ENCODE measurements around the gene DLGAP4.
"Not testable (repeated sequence)": the region's sequence is repeated elsewhere in the genome, so short reads cannot be mapped to it uniquely, and the experiment has no call there.

DLGAP4 gene

DNA sequence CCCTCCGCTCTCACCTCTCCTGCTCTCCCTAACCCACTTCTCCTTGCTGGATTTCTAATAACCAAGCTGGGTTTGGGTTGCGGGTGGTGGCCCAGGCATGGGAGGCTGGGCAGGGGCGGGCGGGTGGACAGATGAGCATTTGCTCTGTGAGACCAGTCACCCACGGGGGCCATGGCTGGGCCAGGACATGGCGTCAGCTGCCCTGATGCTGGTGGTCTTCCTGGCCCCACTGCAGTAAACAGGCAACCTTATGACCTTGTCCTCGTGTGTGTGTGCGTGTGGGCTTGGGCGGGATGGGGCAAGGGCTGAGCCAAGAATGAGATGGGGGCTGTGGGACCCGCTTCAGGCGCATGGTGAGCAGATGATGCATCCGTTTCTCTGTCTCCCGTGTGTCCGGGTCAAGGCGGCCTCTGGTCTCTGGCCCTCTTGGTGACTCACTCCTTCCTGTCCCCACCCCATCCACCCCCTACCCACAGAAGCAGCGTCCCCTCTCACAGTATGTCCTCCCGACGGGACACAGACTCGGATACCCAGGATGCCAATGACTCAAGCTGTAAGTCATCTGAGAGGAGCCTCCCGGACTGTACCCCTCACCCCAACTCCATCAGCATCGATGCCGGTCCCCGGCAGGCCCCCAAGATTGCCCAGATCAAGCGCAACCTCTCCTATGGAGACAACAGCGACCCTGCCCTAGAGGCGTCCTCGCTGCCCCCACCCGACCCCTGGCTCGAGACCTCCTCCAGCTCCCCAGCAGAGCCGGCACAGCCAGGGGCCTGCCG, 193.8 kb downstream of the DLGAP4 start:
- no peak for DNase-seq (ENCODE audit: low read depth)

DNA sequence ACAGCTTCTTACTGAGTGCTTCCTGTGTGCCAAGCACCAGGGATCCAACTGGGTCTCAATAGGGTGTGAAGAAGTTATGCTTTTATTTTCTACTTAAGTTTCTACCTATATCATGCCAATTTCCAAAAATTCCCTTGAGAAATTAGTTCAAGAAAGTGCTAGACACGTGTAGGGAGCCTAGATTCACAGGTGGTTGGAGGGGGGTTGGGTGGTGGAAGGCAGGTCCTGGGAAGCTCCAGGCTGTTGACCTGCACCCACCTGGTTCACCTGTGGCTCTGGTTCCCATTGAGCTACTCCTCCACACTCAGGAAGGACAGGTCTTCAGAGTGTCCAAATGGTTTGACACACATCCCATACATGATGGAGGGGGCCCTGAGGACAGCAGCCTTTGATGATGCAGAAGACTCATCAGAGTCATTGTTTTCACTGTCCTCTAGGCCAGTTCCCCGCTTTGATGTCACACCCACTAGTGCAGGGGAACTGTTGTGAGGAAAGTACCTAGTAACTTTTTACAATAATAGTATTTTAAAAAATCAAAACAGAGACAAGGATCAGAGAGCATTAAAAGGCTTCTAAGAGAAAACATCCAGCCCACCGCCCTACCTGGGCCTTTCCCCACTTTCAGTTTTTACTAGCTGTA, 195.3 kb downstream of the DLGAP4 start:
- DNase-seq (ENCODE audit: low read depth) = no peak

DNA sequence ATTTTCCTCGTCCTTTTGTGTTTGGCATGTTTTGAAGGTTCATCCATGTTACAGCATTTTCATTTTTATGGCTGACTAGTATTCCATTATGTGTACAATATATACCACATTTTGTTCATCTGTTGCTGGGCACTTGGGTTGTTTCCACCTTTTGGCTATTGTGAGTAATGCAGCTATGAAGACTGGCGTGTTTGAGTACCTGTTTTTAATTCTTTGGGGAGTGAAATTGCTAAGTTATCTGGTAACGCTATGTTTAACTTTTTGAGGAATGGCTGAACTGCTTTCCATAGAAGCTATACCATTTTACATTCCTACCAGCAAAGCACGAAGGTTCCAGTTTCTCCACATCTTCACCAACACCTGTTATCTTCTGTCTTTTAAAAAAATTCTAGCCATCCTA, 198.2 kb downstream of the DLGAP4 start:
- DNase-seq (ENCODE audit: low read depth) = no peak

DNA sequence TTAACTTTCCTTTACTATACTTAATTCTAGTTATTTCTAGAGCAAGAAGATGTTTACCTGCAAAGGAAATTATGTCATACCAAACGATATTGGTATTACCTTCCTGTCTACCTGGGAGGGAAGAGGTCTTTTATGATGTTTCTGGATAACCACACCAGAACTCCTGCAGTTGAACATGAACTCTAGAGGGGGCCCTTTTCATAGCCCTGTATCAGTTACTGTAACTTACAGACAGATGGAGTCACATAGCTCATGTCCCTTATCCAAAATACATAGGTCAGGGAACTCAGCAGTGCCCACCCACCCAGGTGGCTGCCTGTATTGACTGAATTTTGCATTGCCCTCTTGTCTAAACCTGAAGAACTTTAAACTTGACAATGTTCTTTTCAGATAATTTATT, 200.1 kb downstream of the DLGAP4 start:
- no peak for DNase-seq (ENCODE audit: low read depth)

DNA sequence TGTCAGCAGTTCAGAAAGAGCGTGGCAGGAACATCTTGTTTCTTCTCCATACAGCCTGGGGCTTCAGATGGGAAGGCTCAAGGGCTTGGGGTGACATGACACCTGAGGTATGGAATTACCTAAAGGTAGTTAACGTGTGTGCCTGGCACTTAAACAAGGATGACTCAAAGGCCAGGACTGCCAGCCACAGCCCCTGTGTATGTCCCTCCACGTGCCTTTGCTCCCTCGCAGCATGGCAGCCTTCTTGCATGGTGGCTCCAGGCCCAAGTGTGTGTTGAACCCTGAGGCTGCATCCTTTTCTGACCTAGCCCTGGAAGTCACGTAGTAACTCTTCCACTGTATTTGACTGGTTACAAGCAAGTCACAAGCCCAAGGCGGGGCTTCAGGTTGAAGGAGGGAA, 201.6 kb downstream of the DLGAP4 start:
- DNase-seq (ENCODE audit: low read depth) = no peak

DNA sequence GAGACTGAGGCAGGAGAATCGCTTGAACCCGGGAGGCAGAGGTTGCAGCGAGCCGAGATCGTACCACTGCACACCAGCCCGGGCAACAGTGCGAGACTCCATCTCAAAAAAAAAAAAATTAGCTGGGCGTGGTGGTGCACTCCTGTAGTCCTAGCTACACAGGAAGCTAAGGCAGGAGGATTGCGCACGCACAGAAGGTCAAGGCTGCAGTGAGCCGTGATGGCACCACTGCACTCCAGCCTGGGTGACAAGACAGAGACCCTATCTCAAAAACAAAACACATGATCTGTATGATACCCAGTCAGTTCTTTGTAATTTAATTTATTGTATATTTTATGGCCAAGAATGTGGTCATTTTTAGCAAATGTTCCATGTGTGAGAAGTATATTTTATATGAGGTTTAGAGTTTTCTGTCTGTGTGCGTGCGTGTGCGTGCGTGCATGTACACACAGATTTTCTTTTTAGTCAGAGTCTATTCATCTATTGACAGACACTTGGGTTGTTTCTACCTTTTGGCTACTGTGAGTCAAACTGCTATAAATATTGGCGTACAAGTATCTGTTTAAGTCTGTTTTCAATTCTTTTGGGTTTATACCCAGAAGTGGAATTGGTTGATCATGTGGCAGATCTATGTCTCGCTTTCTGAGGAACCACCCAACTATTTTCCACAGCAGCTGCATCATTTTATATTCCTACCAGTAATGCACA, 213.0 kb downstream of the DLGAP4 start:
- DNase-seq (ENCODE audit: low read depth) = no peak

DNA sequence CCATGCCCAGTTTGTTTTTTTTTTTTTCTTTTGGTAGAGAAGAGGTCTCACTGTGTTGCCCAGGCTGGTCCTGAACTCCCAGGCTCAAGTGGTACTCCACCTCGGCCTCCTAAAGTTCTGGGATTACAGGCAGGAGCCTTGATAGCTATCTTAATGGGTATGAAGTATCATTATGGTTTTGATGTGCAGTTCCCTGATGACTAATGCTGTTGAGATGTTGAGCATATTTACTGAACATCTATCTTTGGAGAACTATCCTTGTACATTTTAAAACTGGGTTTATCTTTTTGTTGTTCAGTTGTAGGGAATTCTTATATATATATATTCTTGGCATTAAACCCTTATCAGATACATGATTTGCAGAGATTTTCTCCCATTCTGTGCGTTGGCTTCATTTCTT, 213.8 kb downstream of the DLGAP4 start:
- peak; percentile 73 for DNase-seq (ENCODE audit: low read depth)

DNA sequence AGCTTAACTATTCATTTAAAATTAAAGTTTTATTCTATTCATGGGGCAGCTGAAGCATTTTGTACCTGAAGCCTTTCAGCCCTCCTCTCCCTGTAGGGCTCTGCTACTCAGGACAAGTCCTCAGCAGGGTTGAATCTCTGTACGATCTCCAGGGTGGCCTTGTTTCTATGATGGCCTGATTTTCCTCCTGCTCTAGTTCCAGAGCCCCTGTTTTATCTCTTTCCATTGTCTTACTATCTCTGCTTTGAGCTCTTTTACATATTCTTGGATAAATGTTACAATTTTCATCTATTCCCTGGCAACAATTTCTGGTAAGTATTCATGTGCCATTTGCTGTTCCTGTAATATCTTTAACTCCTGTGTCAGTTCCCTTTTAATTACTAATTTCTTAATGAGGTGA, 215.4 kb downstream of the DLGAP4 start:
- no peak for DNase-seq (ENCODE audit: low read depth)

DNA sequence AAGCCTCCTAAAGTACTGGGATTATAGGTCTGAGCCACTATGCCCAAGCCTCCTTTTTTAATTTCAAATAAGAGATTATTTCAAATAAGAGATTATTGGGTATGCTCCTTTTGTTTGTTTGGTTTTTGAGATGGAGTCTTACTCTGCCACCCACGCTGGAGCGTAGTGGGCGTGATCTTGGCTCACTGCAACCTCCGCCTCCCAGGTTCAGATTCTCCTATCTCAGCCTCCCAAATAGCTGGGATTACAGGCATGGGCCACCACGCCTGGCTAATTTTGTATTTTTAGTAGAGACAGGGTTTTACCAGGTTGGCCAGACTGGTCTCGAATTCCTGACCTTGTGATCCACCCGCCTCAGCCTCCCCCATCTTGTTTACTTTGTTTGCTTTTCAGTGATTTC, 216.3 kb downstream of the DLGAP4 start:
- not testable (repeated sequence) for DNase-seq (ENCODE audit: low read depth)

DNA sequence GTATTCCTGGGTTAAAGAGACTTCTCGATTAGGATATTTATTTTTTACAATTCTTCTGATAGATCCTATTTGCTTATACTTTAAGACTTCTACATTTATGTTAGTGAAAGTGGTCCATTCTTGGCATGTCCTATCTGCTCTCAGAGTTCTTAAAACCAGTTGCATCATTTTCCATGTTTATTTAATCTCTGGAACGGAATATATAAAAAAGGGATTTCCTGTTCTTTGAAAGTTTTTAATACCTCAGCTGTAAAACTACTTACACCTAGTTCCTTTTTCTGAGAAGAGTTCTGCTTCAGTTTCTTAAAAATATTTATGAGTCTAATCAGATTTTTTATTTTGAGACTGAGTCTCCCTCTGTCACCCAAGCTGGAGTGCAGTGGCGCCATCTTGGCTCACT, 217.2 kb downstream of the DLGAP4 start:
- DNase-seq (ENCODE audit: low read depth) = no peak

DNA sequence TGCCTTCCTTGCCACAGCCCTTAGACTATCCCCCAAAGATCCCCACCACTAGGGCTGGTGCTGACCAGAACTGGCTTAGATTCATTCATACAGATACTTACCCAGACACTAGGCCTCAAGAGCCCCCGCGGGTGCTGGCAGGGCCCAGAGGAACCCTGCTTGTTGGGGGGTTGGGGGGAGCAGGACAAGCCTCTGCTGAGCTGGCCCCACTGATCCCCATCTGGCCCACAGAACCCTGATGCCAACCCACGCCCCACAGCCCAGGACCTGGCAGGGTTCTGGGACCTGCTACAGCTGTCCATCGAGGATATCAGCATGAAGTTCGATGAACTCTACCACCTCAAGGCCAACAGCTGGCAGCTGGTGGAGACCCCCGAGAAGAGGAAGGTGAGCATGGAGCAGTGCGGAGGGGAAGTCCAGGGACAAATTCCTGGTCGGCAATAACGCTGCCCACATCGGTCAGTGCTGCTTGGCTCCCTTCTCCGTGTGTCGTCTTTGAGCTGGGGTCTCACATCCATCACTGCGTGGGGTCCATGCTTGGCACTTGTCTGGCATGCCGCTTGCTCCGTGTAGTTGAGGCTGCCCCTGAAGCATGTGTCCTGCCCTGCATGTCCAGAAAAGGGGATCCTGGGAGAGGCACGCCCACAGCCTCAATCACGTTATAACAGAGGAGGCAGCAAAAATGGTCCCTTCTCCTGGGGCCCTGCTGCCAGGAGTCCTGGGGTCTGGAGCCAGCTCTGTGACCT, 219.7 kb downstream of the DLGAP4 start:
- DNase-seq (ENCODE audit: low read depth) = no peak

DNA sequence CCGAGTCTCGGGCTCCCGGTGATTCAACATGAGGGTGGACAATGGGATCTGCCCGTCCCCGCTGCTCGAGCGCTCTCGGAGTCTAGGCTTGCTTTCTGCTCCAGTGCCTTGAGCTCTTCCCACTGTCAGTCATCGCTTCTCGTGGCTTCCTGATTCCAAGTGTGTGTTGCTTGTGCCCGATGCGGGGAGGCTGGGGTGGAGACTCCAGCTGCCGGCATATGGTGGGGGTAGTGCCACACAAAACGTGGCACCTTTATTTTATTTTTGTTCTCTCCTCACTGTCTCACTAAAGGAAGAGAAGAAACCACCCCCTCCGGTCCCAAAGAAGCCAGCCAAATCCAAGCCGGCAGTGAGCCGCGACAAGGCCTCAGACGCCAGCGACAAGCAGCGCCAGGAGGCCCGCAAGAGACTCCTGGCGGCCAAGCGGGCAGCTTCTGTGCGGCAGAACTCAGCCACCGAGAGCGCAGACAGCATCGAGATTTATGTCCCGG, 220.4 kb downstream of the DLGAP4 start:
- DNase-seq (ENCODE audit: low read depth) = no peak

DNA sequence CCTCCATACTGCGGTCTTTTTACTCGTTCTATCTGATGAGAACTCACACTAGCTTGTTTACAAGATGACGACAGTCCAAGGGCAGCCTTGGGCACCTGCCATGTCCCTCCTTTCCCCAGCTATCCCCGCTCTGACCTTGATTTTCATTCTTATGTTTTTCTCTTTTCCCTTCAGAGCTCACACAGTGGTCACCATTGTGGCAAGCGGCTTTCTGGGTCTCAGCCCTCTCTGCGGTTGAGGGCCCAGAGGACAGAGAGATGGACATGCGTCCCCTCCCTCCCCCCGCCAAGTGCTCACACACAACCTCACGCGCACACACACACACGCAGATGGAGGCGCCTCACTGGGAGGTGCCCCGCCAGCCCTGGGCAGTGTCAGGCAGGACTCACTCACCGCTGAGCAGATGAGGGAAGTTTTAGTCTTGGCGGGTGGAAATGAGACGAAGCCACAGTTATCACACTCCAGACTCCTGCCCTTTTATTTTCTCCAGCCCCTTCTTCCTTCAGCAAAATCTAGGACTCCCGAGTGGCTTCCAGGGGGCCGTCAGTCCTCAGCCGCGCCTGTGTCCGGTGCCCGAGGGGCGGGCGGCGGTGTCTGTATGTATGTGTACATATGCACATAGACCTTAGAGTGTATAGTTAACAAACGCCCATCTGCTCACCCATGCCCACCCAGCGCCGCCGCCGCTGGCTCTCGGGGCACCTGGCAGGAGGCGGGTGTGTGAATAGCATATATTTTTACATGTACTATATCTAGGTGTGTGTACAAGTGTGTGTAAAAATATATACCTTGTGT, 221.4 kb downstream of the DLGAP4 start:
- peak; percentile 37 for DNase-seq (ENCODE audit: low read depth)

DNA sequence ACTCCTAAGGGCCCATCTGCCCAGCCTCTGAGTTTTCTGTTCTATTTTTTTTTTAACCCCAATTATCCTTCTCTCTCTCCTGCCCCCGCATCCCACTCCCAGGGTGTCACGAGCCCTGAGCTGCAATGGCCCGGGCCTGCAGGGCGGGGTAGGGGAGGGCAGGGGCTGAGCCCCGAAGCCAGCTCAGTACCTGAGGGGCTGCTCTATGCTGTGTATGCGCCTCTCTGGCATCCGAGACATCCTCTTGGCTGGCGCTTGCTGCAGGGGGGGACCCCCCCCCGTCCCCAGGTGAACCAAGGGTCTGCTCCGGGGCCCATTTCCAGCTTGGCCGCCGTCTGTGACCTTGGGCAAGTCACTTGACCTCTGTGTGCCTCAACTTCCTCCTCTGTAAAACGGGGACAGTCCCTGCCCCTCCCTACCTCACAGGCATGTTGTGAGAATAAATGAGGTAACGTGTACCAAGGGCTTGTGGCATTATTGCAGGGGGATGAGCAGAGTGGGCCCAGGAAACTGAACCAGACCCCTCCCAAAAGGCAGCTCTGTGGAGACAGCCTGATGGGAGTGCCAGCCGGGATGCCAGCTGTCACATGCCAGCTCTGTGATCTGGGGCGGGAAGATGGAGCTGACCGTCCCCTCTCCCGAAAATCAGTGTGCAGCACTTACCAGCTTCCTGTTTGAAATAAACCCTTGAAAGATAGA, 222.2 kb downstream of the DLGAP4 start:
- no peak for DNase-seq (ENCODE audit: low read depth)

DNA sequence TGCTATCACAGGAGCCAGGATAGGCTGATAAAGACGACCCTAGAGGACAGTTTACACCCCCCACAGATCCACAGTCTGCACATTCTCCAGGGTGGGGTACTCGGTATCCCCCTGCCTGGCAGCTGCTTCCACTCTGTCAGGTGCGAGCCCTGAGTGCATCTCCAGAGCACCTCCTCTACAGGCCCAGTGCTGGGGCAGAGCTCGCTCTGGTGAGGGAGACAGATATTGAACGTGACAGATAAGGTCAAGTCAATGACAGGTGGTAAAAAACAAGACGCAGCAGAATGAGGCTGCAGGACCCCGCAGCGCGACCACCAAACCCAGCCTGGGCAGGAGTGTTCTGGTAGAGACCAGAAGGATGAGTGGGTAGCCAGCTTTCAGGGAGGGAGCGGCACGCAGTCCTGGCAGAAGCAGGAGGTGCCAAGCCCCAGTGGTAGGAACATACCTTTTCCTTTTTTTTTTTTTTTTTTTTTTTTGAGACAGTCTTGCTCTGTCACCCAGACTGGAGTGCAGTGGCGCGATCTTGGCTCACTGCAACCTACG, 222.8 kb downstream of the DLGAP4 start:
- DNase-seq (ENCODE audit: low read depth) = no peak

DNA sequence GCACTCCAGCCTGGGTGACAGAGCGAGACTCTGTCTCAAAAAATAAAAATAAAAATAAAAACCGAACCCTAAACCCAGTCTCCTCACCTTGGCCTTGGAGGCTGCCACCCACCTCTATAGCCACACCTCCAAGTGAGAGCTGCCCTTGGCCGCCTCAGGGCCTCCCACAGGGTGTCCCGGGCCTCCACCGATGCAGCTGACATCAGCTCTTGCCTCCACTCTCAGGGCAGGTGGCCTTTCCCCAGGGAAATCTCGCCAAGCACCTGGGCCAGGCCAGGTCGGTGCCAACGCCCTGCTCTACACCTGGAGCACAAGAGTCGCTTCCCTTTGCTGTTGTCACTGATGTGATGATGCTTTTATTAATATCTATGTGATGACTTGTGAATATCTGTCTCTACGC, 226.2 kb downstream of the DLGAP4 start:
- DNase-seq (ENCODE audit: low read depth) = no peak

DNA sequence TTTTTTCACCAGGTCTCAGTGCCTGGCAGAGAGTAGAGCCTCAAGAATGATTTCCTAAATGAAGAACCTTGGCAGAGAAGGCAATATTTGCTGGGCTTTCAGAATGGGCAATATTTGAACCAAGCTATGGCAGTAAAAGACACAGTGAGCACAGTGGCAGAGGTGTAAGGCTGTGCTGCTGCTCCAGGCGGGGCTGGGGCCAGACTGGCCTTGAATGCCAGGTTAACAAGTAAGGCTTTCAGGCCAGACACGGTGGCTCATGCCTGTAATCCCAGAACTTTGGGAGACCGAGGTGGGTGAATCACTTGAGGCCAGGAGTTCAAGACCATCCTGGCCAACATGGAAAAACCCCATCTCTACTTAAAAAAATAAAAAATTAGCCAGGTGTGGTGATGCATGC, 226.7 kb downstream of the DLGAP4 start:
- no peak for DNase-seq (ENCODE audit: low read depth)

DNA sequence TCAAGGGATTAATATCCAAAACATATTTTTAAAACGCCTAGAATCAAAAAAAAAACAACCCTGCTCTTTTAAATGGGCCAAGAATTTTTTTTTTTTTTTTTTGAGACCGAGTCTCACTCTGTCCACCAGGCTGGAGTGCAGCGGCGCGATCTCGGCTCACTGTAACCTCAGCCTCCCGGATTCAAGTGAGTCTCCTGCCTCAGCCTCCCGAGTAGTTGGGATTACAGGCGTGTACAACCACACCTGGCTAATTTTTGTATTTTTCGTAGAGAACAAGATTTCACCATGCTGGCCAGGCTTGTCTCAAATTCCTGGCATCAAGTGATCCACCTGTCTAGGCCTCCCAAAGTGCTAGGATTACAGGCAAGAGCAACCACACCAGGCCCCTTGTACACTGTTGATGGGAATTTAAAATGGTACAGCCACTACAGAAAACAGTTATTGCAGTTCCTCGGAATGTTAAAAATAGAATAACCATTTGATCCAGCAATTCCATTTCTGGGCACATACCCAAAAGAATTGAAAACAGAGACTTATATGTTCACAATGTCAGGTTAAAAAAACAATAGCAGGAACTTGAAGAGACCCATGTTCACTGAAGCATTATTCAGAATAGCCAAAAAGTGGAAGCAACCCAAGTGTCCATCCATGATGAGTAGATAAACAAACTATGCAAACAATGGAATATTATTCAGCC, 232.0 kb downstream of the DLGAP4 start:
- no peak for DNase-seq (ENCODE audit: low read depth)

DNA sequence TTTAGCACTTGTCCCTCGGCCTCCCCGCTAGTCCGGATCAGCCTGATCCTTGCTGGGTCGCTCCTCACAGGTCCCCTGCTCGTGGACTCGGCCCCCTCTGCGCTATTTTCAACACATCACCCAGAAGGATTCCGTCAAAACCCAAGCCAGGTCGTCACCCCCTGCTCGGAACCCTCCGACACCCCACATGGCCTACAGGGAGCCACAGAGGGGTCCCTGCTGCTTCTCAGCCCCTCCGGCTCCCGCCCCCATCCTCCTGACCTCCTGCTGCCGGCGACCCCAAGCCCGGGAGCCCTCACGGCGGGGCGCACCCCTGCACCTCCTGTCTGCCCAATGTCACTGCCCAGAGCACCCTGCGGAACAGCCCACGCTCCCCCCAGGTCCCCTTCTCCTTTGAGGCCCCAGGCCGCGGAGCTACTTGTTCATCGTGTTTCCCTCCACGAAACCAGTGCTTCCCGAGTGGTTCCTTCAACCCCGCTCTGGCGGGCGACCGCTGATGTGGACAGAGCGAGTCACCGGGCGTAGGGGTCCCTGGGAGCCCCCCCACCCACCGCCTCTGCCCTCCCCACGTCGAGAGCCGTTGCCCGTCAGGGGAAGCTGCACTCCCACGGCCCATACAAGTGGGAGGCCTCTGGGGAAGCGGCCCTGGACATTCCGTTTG, 234.5 kb downstream of the DLGAP4 start:
- no peak for DNase-seq (ENCODE audit: low read depth)
